Adrenal gland (tissue), 5 donors: ENCODE measurements around the gene HACL1.
A peak's percentile ranks its signal among the peaks of the same experiment; 100 is the strongest.

ENCODE experiments used
- POLR2A ChIP-seq, 2 donors: fragments of 450-650 bp; IDR thresholded peaks; one replicate each; pipeline ENCODE4 v1.6.1; 2017; ENCODE audit warnings: antibody characterized with exemption in 2 of 2, mild to moderate bottlenecking in 2 of 2, moderate library complexity in 1 of 2
- TF ChIP-seq, protein P1 (sequence below), 6 experiments: fragments of 450-650 bp in 4 of 6; fragments of 200-600 bp in 2 of 6; sonication (generic) in 1 of 6; IDR thresholded peaks; 1 replicate in 5 of 6; 2 replicates in 1 of 6; pipeline versions ENCODE4 v1.5.1 to v1.8.0; 2016 to 2021; ENCODE audit warnings: antibody characterized with exemption in 6 of 6, mild to moderate bottlenecking in 2 of 6, moderate library complexity in 1 of 6
- donor health status: DM: no; HTN: no; CAD: no.

DNA sequence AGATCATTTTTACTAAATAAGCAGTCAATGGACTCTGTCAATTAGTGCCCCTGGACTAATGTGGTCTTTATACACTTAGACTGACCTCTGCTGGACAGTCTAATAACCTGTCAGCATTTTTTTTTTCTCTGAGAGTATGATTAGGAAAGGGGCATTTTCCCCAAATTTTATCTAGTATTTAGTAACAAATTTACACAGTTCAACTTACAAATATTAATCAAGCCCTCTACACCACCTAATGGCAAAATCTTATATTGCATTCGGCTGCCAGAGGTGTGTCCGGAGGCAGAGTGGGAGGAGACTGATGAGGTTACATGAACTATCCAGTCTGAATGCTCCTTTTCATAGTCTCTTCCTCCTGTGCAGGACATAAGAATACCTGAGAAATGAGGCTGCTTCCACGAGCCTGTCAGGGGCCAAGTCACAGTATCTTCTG lies 43.8 kb downstream of the HACL1 start:
- TF ChIP-seq, protein P1, sequence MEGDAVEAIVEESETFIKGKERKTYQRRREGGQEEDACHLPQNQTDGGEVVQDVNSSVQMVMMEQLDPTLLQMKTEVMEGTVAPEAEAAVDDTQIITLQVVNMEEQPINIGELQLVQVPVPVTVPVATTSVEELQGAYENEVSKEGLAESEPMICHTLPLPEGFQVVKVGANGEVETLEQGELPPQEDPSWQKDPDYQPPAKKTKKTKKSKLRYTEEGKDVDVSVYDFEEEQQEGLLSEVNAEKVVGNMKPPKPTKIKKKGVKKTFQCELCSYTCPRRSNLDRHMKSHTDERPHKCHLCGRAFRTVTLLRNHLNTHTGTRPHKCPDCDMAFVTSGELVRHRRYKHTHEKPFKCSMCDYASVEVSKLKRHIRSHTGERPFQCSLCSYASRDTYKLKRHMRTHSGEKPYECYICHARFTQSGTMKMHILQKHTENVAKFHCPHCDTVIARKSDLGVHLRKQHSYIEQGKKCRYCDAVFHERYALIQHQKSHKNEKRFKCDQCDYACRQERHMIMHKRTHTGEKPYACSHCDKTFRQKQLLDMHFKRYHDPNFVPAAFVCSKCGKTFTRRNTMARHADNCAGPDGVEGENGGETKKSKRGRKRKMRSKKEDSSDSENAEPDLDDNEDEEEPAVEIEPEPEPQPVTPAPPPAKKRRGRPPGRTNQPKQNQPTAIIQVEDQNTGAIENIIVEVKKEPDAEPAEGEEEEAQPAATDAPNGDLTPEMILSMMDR (IDR thresholded peaks at IDR 0.05): peak; percentile 45 to 79 (median 64)
- TF ChIP-seq POLR2A (IDR thresholded peaks at IDR 0.05): no peak
